Subcutaneous adipose tissue (tissue), 4 donors: ENCODE measurements around the gene VPS37C. TPM values are rescaled to one million over a fixed set of nuclear protein-coding genes. Genes with fewer than 3 reads are reported as not detected.

Experiments used
- CTCF ChIP-seq: fragments of 450-650 bp; IDR thresholded peaks from one replicate; pipeline ENCODE4 v1.5.1; 2016; ENCODE audit warnings: low read depth, mild to moderate bottlenecking, control low read depth, antibody characterized with exemption, moderate library complexity
- total RNA-seq, 4 donors: library from RNA; depleted of rRNA; stranded (reverse); fragments of >200 nt; gene quantifications; one replicate each; pipeline ENCODE4 v1.1.0, GENCODE V29; 2016

Gene VPS37C
- total RNA-seq, 4 donors from 2014 or later: 6.7 to 10.9 (median 8.8) TPM

DNA sequence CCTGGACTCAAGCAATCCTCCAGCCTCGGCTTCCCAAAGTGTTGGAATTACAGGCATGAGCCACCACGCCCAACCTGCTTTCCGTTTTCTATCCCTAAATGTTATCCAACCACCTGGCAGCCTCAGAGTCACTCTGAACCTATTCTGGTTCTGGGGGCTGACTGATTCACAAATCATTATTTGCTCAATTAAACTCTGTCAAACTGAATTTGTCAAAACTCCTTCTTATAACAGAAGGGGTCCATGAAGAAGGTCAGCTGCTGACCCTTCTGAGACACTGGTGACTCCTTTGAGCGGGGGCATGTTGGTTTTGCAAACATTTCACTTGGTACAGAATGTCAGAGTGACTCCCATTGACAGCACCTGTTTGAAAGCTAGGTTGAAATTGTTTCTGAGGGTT lies 1.8 kb upstream of the VPS37C start:
- no peak for TF ChIP-seq CTCF

DNA sequence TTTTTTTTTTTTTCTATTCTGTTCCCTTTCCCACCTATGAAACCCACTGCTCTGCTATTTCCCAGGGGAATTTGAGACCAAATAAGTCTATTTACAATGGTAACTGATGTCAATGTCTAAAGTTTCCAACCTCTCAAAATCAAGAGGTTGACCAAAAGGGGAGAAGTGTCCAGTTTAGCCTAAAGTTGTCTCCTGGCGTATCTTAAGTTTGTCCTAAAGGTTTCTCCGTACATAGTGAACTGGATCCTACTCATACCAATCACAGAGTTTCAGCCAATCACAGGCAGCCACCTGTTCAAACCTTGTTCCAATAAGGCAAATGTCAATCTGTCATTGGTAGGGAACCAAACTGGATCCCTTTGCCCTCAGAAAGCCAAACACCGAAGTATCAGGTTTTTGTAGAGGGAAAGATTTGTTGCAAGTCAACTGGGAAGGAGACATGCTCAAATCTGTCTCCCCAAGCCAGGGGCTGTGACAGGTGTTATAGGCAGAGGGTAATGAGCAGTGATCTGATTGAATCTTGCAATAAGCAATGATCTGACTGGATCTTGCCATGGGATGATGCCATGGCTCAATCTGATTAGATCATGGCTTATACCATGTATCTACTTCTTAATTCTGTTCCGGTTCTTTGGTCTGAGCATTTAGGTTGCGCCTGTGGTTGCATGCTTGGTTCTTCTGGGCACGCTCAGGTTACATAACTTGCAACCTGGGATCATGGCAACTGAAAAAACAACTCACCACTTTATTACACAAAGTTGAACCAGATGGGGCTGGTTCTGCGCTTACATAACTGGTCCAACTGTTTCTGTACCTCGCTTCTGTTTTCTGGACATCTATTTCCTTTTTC lies 1.1 kb upstream of the VPS37C start:
- no peak for TF ChIP-seq CTCF

- TF ChIP-seq CTCF: no peak
Observed at GRCh38 chr11:61160487-61161189, 588 bp downstream of the VPS37C start.

- TF ChIP-seq CTCF: no peak
Observed at GRCh38 chr11:61158691-61159381, 2.4 kb downstream of the VPS37C start.

- TF ChIP-seq CTCF: no peak
Observed at GRCh38 chr11:61157743-61158142, 3.5 kb downstream of the VPS37C start.

GRCh38 chr11:61155741-61156140 lies 5.5 kb downstream of the VPS37C start:
- no peak for TF ChIP-seq CTCF

- TF ChIP-seq CTCF: no peak
Observed at GRCh38 chr11:61155312-61155711, 5.9 kb downstream of the VPS37C start.
